Liver (tissue), 9 donors: ENCODE measurements around the gene LRRC4B. TPM values are rescaled to one million over a fixed set of nuclear protein-coding genes. Genes with fewer than 3 reads are reported as not detected.

Experiments
- DNase-seq: peaks from one replicate; pipeline ENCODE4 v3.0.0-alpha.2; 2017; ENCODE audit warnings: low spot score
- H3K27ac ChIP-seq, 2 donors: one replicate each; pipeline ENCODE4 v1.7.0; 2013; ENCODE audit warnings: inconsistent platforms in 2 of 2, low read length in 2 of 2, control low read depth in 1 of 2, low read depth in 1 of 2, mild to moderate bottlenecking in 1 of 2
- H3K27me3 ChIP-seq, 4 donors: one replicate each; pipeline versions ENCODE4 v1.6.1 to v1.7.0; 2013; ENCODE audit warnings: low read length in 3 of 4, inconsistent platforms in 1 of 4, mild to moderate bottlenecking in 1 of 4, moderate library complexity in 1 of 4; ENCODE audit not compliant: control insufficient read depth in 4 of 4, insufficient read depth in 4 of 4
- H3K36me3 ChIP-seq, 4 donors: one replicate each; pipeline versions ENCODE4 v1.6.1 to v1.7.0; 2013; ENCODE audit warnings: low read length in 3 of 4, mild to moderate bottlenecking in 3 of 4, low read depth in 1 of 4, moderate library complexity in 1 of 4; ENCODE audit not compliant: control insufficient read depth in 4 of 4, insufficient read depth in 3 of 4
- H3K4me1 ChIP-seq, 4 donors: one replicate each; pipeline versions ENCODE4 v1.6.1 to v1.7.0; 2013; ENCODE audit warnings: low read length in 3 of 4, mild to moderate bottlenecking in 3 of 4, moderate library complexity in 1 of 4; ENCODE audit not compliant: control insufficient read depth in 4 of 4, insufficient read depth in 4 of 4
- H3K4me3 ChIP-seq, 3 donors: one replicate each; pipeline versions ENCODE4 v1.6.1 to v1.7.0; 2013; ENCODE audit warnings: low read length in 3 of 3, control low read depth in 1 of 3, low read depth in 1 of 3, mild to moderate bottlenecking in 1 of 3
- H3K9ac ChIP-seq, 2 donors: one replicate each; pipeline ENCODE4 v1.7.0; 2013; ENCODE audit warnings: low read length in 2 of 2, mild to moderate bottlenecking in 2 of 2, moderate library complexity in 2 of 2, control low read depth in 1 of 2, low read depth in 1 of 2
- H3K9me3 ChIP-seq, 4 donors: one replicate each; pipeline versions ENCODE4 v1.6.1 to v1.7.0; 2013; ENCODE audit warnings: low read length in 3 of 4; ENCODE audit not compliant: control insufficient read depth in 4 of 4
- ATF3 ChIP-seq: IDR thresholded peaks from 2 replicates; pipeline ENCODE4 v1.6.1; 2016; ENCODE audit warnings: antibody characterized with exemption
- EGR1 ChIP-seq, 2 donors: IDR thresholded peaks; 2 replicates each; pipeline ENCODE4 v1.6.1; 2016 to 2018; ENCODE audit warnings: antibody characterized with exemption in 2 of 2, low read depth in 2 of 2
- FOXA1 ChIP-seq: IDR thresholded peaks from 2 replicates; pipeline ENCODE4 v1.6.1; 2016; ENCODE audit warnings: antibody characterized with exemption
- FOXA2 ChIP-seq: IDR thresholded peaks from 2 replicates; pipeline ENCODE4 v1.6.1; 2016; ENCODE audit warnings: antibody characterized with exemption
- HNF4G ChIP-seq: IDR thresholded peaks from 2 replicates; pipeline ENCODE4 v1.6.1; 2016; ENCODE audit warnings: antibody characterized with exemption
- JUND ChIP-seq, 2 donors: IDR thresholded peaks; 2 replicates each; pipeline ENCODE4 v1.6.1; 2016; ENCODE audit warnings: antibody characterized with exemption in 2 of 2
- RAD21 ChIP-seq, 2 donors: IDR thresholded peaks; 2 replicates each; pipeline ENCODE4 v1.6.1; 2016; ENCODE audit warnings: antibody characterized with exemption in 2 of 2, mild to moderate bottlenecking in 2 of 2
- REST ChIP-seq: IDR thresholded peaks from 2 replicates; pipeline ENCODE4 v1.6.1; 2016; ENCODE audit warnings: antibody characterized with exemption, mild to moderate bottlenecking
- SP1 ChIP-seq: IDR thresholded peaks from 2 replicates; pipeline ENCODE4 v1.6.1; 2018; ENCODE audit warnings: antibody characterized with exemption, mild to moderate bottlenecking
- WGBS: extraction: QIAGEN DNeasy Blood & Tissue Kit; methylation state at CpG from one replicate; pipeline ENCODE4 v1.1.7; 2013; 5-methylcytosine and 5-hydroxymethylcytosine counted together
- polyA plus RNA-seq, 2 donors: library from polyadenylated mRNA; stranded (reverse) in 1 of 2; unstranded in 1 of 2; fragments of 200-250 nt in 1 of 2; fragments of >200 nt in 1 of 2; fragmentation: Nextera tagmentation in 1 of 2; extraction: Ambion mirVana in 1 of 2; gene quantifications; one replicate each; pipeline versions ENCODE4 v1.2.1 to v1.2.3, GENCODE V29; 2013 to 2015
- total RNA-seq, 2 donors: library from RNA; depleted of rRNA; stranded (reverse); fragments of >200 nt; gene quantifications; one replicate each; pipeline ENCODE4 v1.2.3, GENCODE V29; 2014
- TF ChIP-seq, protein P1 (sequence below): IDR thresholded peaks from 2 replicates; pipeline ENCODE4 v1.6.1; 2016; ENCODE audit warnings: antibody characterized with exemption
- TF ChIP-seq, protein P2 (sequence below): IDR thresholded peaks from 2 replicates; pipeline ENCODE4 v1.6.1; 2016; ENCODE audit warnings: antibody characterized with exemption
- donor health status: healthy.
- donor health status: healthy.
- donor health status: healthy.
- donor health status: healthy.
- donor health status: healthy.

The LRRC4B gene
- total and polyA plus RNA-seq, 4 donors = 0.11 to 1.1 (median 0.79) TPM

DNA sequence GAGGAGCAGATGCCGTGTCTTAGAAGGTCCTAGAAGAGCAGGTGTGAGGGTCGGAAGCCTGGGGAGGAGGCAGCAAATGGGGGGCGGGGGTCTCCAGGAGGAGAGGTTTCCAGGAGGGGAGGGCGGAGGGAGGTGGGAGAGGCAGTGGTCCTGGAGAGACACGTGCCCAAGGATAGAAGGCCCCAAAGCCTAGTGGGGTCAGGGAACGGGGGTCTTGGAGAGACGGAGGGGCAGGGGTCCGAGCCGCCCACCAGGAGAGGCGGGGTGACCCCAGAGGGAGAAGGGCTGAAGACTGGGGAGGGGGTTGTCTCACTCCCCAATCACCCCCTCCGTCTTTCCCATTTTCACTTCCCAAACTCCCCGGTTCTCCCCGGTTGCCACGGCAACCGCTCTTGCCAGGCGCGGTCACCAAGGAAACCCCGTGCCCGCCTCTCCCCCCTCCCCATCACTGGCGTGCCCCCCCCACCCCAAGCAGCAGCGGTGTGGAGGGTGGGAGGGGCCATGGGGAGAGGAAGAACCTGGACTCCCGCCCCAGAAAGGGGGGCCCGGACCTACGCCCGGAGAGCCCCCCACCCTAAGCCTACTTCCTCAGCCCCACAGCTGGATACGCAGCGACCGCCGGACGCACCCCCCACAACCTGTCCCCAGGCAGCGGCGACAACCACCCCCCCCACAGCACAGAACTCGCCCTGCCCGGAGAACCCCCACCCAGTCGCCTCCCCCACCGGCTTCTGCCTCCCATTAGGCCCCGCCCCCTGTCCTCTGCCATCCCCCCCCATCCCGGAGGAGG lies 988 bp downstream of the LRRC4B start:
- Histone ChIP-seq H3K9ac (no peak overlapping the region), H3K4me3 (no peak overlapping the region), H3K27ac (no peak overlapping the region), H3K36me3 (no peaks in the 10 kb centered on the region), H3K9me3 (no peaks in the 10 kb centered on the region), H3K4me1 (peaks cover 0 to 2% (median 0%) of the 10 kb centered on the region in 4 donors), H3K27me3 (peaks cover 0 to 7% (median 6%) of the 10 kb centered on the region in 4 donors)
- 2% methylated on average over 38 of the region's 38 CpGs for WGBS
- no peak for DNase-seq
- TF ChIP-seq RAD21 (IDR thresholded peaks at IDR 0.05) (no peak), EGR1 (IDR thresholded peaks at IDR 0.05; ENCODE audit: low read depth in 2 of 2) (no peak), JUND (IDR thresholded peaks at IDR 0.05) (no peak)

GRCh38 chr19:50565984-50566903 lies 2.0 kb downstream of the LRRC4B start:
- no peak for DNase-seq
- TF ChIP-seq EGR1 (IDR thresholded peaks at IDR 0.05; ENCODE audit: low read depth in 2 of 2) = no peak
- TF ChIP-seq, protein P1, sequence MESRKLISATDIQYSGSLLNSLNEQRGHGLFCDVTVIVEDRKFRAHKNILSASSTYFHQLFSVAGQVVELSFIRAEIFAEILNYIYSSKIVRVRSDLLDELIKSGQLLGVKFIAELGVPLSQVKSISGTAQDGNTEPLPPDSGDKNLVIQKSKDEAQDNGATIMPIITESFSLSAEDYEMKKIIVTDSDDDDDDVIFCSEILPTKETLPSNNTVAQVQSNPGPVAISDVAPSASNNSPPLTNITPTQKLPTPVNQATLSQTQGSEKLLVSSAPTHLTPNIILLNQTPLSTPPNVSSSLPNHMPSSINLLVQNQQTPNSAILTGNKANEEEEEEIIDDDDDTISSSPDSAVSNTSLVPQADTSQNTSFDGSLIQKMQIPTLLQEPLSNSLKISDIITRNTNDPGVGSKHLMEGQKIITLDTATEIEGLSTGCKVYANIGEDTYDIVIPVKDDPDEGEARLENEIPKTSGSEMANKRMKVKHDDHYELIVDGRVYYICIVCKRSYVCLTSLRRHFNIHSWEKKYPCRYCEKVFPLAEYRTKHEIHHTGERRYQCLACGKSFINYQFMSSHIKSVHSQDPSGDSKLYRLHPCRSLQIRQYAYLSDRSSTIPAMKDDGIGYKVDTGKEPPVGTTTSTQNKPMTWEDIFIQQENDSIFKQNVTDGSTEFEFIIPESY = no peak
- TF ChIP-seq FOXA1 = no peak
- no peak for TF ChIP-seq JUND (IDR thresholded peaks at IDR 0.05)
- no peak for TF ChIP-seq FOXA2
- no peak for TF ChIP-seq REST
- TF ChIP-seq SP1 = no peak
- no peak for TF ChIP-seq ATF3
- TF ChIP-seq, protein P2, sequence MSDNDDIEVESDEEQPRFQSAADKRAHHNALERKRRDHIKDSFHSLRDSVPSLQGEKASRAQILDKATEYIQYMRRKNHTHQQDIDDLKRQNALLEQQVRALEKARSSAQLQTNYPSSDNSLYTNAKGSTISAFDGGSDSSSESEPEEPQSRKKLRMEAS = no peak
- no peak for TF ChIP-seq HNF4G
- Histone ChIP-seq H3K4me3 (no peak overlapping the region), H3K27me3 (peaks cover 0 to 7% (median 6%) of the 10 kb centered on the region in 4 donors), H3K9me3 (no peaks in the 10 kb centered on the region), H3K9ac (no peak overlapping the region), H3K27ac (no peak overlapping the region), H3K36me3 (no peaks in the 10 kb centered on the region), H3K4me1 (peaks cover 0 to 2% (median 0%) of the 10 kb centered on the region in 4 donors)
- 4% methylated on average over 36 of the region's 36 CpGs for WGBS
